H1 (cell line): ENCODE measurements around the gene SMNDC1. TPM values are rescaled to one million over a fixed set of nuclear protein-coding genes. Genes with fewer than 3 reads are reported as not detected.
"Not testable (repeated sequence)": the region's sequence is repeated elsewhere in the genome, so short reads cannot be mapped to it uniquely, and the experiment has no call there.

Source experiments
- CTCF ChIA-PET: fragments of 300-600 bp; sonication (Branson Sonifier 250); formaldehyde crosslinking; loops from one replicate; lab custom pipeline; 2021; ENCODE audit not compliant: partially characterized antibody; lab: Charles Lee
- POLR2A ChIA-PET: fragments of 300-600 bp; sonication (Branson Sonifier 250); formaldehyde crosslinking; loops from one replicate; lab custom pipeline; 2021; ENCODE audit warnings: inconsistent platforms; ENCODE audit not compliant: partially characterized antibody; lab: Charles Lee
- DNase-seq, 2 experiments: peaks; one replicate each; pipeline versions ENCODE4 v3.0.0 to v3.0.0-alpha.2; 2010 to 2022; ENCODE audit warnings: low spot score in 2 of 2, low read depth in 1 of 2, mixed read lengths in 1 of 2
- FAIRE-seq: peaks from 2 replicates; lab custom pipeline; 2011; peaks lifted over from hg19 to GRCh38; lab: Jason Lieb, UNC
- H2AFZ ChIP-seq: 2 replicates; pipeline ENCODE4 v1.8.1; 2012; ENCODE audit warnings: low read length, inconsistent platforms
- H2AK5ac ChIP-seq: 2 replicates; pipeline ENCODE4 v1.6.1; 2013; ENCODE audit warnings: low read depth, low read length
- H2BK120ac ChIP-seq: replicated peaks from 2 replicates; pipeline ENCODE3; 2013; ENCODE audit warnings: low read depth, low read length, inconsistent platforms
- H2BK12ac ChIP-seq: 2 replicates; pipeline ENCODE4 v1.6.1; 2013; ENCODE audit warnings: low read depth, low read length
- H2BK15ac ChIP-seq: 2 replicates; pipeline ENCODE4 v1.6.1; 2013; ENCODE audit warnings: low read length
- H2BK20ac ChIP-seq: 2 replicates; pipeline ENCODE4 v1.6.1; 2013; ENCODE audit warnings: low read length
- H2BK5ac ChIP-seq: 2 replicates; pipeline ENCODE4 v1.6.1; 2013; ENCODE audit warnings: low read depth, low read length
- H3K14ac ChIP-seq: 2 replicates; pipeline ENCODE4 v1.6.1; 2013; ENCODE audit warnings: inconsistent platforms; ENCODE audit not compliant: insufficient read length
- H3K18ac ChIP-seq: 2 replicates; pipeline ENCODE4 v1.6.1; 2013; ENCODE audit warnings: low read length; ENCODE audit errors: extremely low read depth
- H3K23ac ChIP-seq: 2 replicates; pipeline ENCODE4 v1.6.1; 2013; ENCODE audit warnings: inconsistent platforms; ENCODE audit not compliant: insufficient read length
- H3K23me2 ChIP-seq: 2 replicates; pipeline ENCODE4 v1.6.1; 2013; ENCODE audit warnings: low read depth, low read length
- H3K27ac ChIP-seq: 2 replicates; pipeline ENCODE4 v1.6.1; 2011; ENCODE audit warnings: low read depth, low read length, inconsistent platforms
- H3K27me3 ChIP-seq, 4 experiments: replicated peaks in 1 of 4; 1 replicate in 1 of 4; 2 replicates in 3 of 4; pipeline versions ENCODE4 v1.6.1 to v1.8.1; 2011 to 2013; ENCODE audit warnings: low read length in 3 of 4, mild to moderate bottlenecking in 3 of 4, inconsistent platforms in 2 of 4, mixed read lengths in 2 of 4, moderate library complexity in 1 of 4; ENCODE audit not compliant: control insufficient read depth in 3 of 4, insufficient read depth in 3 of 4; ENCODE audit errors: extremely low read depth in 1 of 4
- H3K36me3 ChIP-seq, 4 experiments: 2 replicates each; pipeline versions ENCODE4 v1.6.1 to v1.8.1; 2011 to 2013; ENCODE audit warnings: mild to moderate bottlenecking in 4 of 4, low read length in 3 of 4, moderate library complexity in 2 of 4, control low read depth in 1 of 4, inconsistent platforms in 1 of 4; ENCODE audit not compliant: insufficient read depth in 4 of 4, control insufficient read depth in 2 of 4
- H3K4ac ChIP-seq: replicated peaks from 2 replicates; pipeline ENCODE3; 2013; ENCODE audit warnings: low read length, low read depth, mixed read lengths, inconsistent platforms; ENCODE audit not compliant: insufficient read length
- H3K4me1 ChIP-seq, 4 experiments: replicated peaks in 1 of 4; 1 replicate in 1 of 4; 2 replicates in 3 of 4; pipeline versions ENCODE4 v1.6.1 to v1.8.1; 2011 to 2013; ENCODE audit warnings: low read length in 3 of 4, inconsistent platforms in 2 of 4, mixed read lengths in 1 of 4; ENCODE audit not compliant: insufficient read depth in 4 of 4, control insufficient read depth in 3 of 4
- H3K4me2 ChIP-seq, 2 experiments: 2 replicates each; pipeline versions ENCODE4 v1.6.1 to v1.8.1; 2011 to 2013; ENCODE audit warnings: low read depth in 2 of 2, low read length in 2 of 2, control low read depth in 1 of 2, inconsistent platforms in 1 of 2, mild to moderate bottlenecking in 1 of 2; ENCODE audit not compliant: insufficient read depth in 1 of 2
- H3K4me3 ChIP-seq, 4 experiments: fragments of 200-600, 300-600 bp in 1 of 4; sonication (generic), shearing (Covaris generic), sonication (Bioruptor Twin) in 1 of 4; 2 replicates each; pipeline versions ENCODE4 v1.5.1 to v1.8.1; 2011 to 2016; ENCODE audit warnings: low read length in 4 of 4, low read depth in 3 of 4, control low read depth in 2 of 4, inconsistent platforms in 2 of 4, mild to moderate bottlenecking in 2 of 4, mixed read lengths in 1 of 4, moderate library complexity in 1 of 4; ENCODE audit not compliant: insufficient read depth in 2 of 4; ENCODE audit errors: extremely low read depth in 1 of 4
- H3K56ac ChIP-seq: replicated peaks from 2 replicates; pipeline ENCODE3; 2013; ENCODE audit warnings: low read depth, mild to moderate bottlenecking, mixed read lengths, low read length, inconsistent platforms; ENCODE audit not compliant: insufficient read length
- H3K79me1 ChIP-seq: 2 replicates; pipeline ENCODE4 v1.6.1; 2013; ENCODE audit warnings: low read depth, low read length, control low read depth
- H3K79me2 ChIP-seq, 2 experiments: 2 replicates each; pipeline versions ENCODE4 v1.6.1 to v1.8.1; 2012 to 2013; ENCODE audit warnings: low read length in 2 of 2, mild to moderate bottlenecking in 2 of 2, inconsistent platforms in 1 of 2; ENCODE audit not compliant: insufficient read depth in 2 of 2, control insufficient read depth in 1 of 2
- H3K9ac ChIP-seq, 4 experiments: replicated peaks in 1 of 4; 1 replicate in 1 of 4; 2 replicates in 3 of 4; pipeline versions ENCODE4 v1.6.1 to v1.8.1; 2011 to 2013; ENCODE audit warnings: low read depth in 3 of 4, low read length in 3 of 4, control low read depth in 2 of 4, mild to moderate bottlenecking in 2 of 4, moderate library complexity in 2 of 4, inconsistent platforms in 1 of 4; ENCODE audit errors: extremely low read depth in 1 of 4
- H3K9me3 ChIP-seq, 2 experiments: 2 replicates each; pipeline versions ENCODE4 v1.6.1 to v1.8.1; 2012 to 2013; ENCODE audit warnings: mild to moderate bottlenecking in 2 of 2, moderate library complexity in 2 of 2, control low read depth in 1 of 2, inconsistent platforms in 1 of 2, low read depth in 1 of 2, low read length in 1 of 2, mixed read lengths in 1 of 2; ENCODE audit not compliant: insufficient read depth in 2 of 2
- H4K20me1 ChIP-seq, 2 experiments: replicated peaks in 1 of 2; 2 replicates each; pipeline versions ENCODE3 to v1.8.1; 2011 to 2013; ENCODE audit warnings: inconsistent platforms in 2 of 2, low read length in 2 of 2, mild to moderate bottlenecking in 1 of 2; ENCODE audit not compliant: insufficient read depth in 2 of 2, control insufficient read depth in 1 of 2
- H4K5ac ChIP-seq: 2 replicates; pipeline ENCODE4 v1.6.1; 2013; ENCODE audit warnings: low read length, low read depth, mixed read lengths, inconsistent platforms; ENCODE audit not compliant: insufficient read length
- H4K8ac ChIP-seq: 2 replicates; pipeline ENCODE4 v1.8.0; 2013; ENCODE audit warnings: mild to moderate bottlenecking, moderate library complexity, low read length, inconsistent platforms; ENCODE audit not compliant: insufficient read depth; ENCODE audit errors: extremely low read depth
- H4K91ac ChIP-seq: replicated peaks from 2 replicates; pipeline ENCODE3; 2013; ENCODE audit warnings: low read length, mixed read lengths, inconsistent platforms; ENCODE audit not compliant: insufficient read length
- WGBS, 2 experiments: shearing (Covaris generic) in 1 of 2; methylation state at CpG; one replicate each; pipeline versions ENCODE4 v1.1.6 to v1.1.7; 2013 to 2015; ENCODE audit warnings: low lambda C conversion rate in 2 of 2, mixed read lengths in 2 of 2, inconsistent platforms in 1 of 2, low coverage in 1 of 2, missing lambda C conversion rate in 1 of 2; ENCODE audit not compliant: insufficient replicate concordance in 2 of 2, insufficient coverage in 1 of 2, insufficient read length in 1 of 2; ENCODE audit errors: extremely low coverage in 1 of 2, missing lambda C conversion rate in 1 of 2; 5-methylcytosine and 5-hydroxymethylcytosine counted together
- polyA plus RNA-seq, 7 experiments: library from polyadenylated mRNA; depleted of rRNA in 3 of 7; stranded (reverse) in 5 of 7; unstranded in 2 of 7; fragments of >200 nt in 5 of 7; fragments of 200-250 nt in 2 of 7; gene quantifications; 1 replicate in 5 of 7; 2 replicates in 1 of 7; 4 replicates in 1 of 7; pipeline versions ENCODE4 v1.2.1 to v1.2.3, GENCODE V29; 2011 to 2013; ENCODE audit warnings: missing spikeins in 2 of 7, mixed read lengths in 2 of 7
- total RNA-seq: library from RNA; stranded (reverse); fragmentation: NEBNext Ultra II Directional; extraction: Animal tissue kit (Norgen Biotek cat#: 25700); gene quantifications from 2 replicates; pipeline ENCODE4 v1.2.1, GENCODE V29; 2021

Gene SMNDC1
- total and polyA plus RNA-seq, 2 of the 8 experiments (the other 6 are each of a cell fraction or from before 2014, with no cell fraction given): 8.1 to 48.6 TPM

DNA sequence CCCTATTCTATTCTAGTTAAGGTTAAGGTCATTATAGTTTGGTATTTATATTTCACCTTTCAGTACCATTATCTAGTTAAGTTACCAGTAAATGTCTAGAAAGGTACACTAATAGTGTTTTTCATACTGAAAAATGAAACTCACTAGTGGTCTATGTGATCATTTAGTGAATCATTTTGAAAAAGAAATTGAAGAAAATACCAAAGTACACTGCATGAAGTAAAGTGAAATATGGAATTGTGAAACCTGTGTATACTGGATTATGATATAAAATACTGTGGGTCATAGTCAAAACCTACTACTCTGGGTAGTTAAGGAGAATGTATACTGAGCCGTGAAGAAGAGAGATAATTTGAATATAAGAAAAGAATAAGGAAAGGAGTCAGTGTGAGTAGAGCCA lies 53.3 kb downstream of the SMNDC1 start:
- CTCF ChIA-PET: interaction anchor here (1.6 to 2.1 kb wide), 2 partner anchors 28 to 44 kb away, joined by 7 read pairs; partner anchors contain the start of gene MXI1
- not testable (repeated sequence) for H3K27me3 ChIP-seq, H4K91ac ChIP-seq

GRCh38 chr10:110249489-110249888 lies 55.2 kb downstream of the SMNDC1 start:
- H3K4me1 ChIP-seq, H3K56ac ChIP-seq, H3K23ac ChIP-seq, H3K36me3 ChIP-seq, H2AFZ ChIP-seq, H4K8ac ChIP-seq, H3K23me2 ChIP-seq, H2BK20ac ChIP-seq, H2BK15ac ChIP-seq, H2BK5ac ChIP-seq, H3K18ac ChIP-seq, H3K9ac ChIP-seq, DNase-seq, H2BK120ac ChIP-seq, H3K4me2 ChIP-seq, H4K91ac ChIP-seq, H3K79me1 ChIP-seq, FAIRE-seq, H3K27ac ChIP-seq, H3K79me2 ChIP-seq, H3K9me3 ChIP-seq, H3K4me3 ChIP-seq, H3K27me3 ChIP-seq, H4K20me1 ChIP-seq, H3K4ac ChIP-seq, H2BK12ac ChIP-seq, H4K5ac ChIP-seq, H3K14ac ChIP-seq, POLR2A ChIA-PET, H2AK5ac ChIP-seq: not testable (repeated sequence)
- CTCF ChIA-PET: interaction anchor here (0.8 to 1.2 kb wide), 2 partner anchors 87 to 257 kb away, joined by 3 to 4 read pairs; no protein-coding TSS in a partner anchor
- WGBS, 2 experiments: 86% methylated on average over 1 of the region's 1 CpG; no CpG with 5 or more reads in 1 of the 2 experiments

More for the DNA sequence above, 53.3 kb downstream of the SMNDC1 start:
- H2BK20ac ChIP-seq, H2BK12ac ChIP-seq, H3K23ac ChIP-seq, H3K9me3 ChIP-seq, H3K9ac ChIP-seq, H3K4me3 ChIP-seq, H3K14ac ChIP-seq, H3K79me2 ChIP-seq, DNase-seq, H3K56ac ChIP-seq, H2BK5ac ChIP-seq, H4K5ac ChIP-seq, H4K20me1 ChIP-seq, H2BK15ac ChIP-seq, H2AFZ ChIP-seq, H3K23me2 ChIP-seq, H3K79me1 ChIP-seq, H3K27ac ChIP-seq, H3K18ac ChIP-seq, H2AK5ac ChIP-seq, H2BK120ac ChIP-seq, H4K8ac ChIP-seq, H3K4me2 ChIP-seq, H3K4me1 ChIP-seq, H3K36me3 ChIP-seq, FAIRE-seq, H3K4ac ChIP-seq: not testable (repeated sequence)
- POLR2A ChIA-PET: interaction anchor here (0.7 kb wide), 1 partner anchor 11 kb away, joined by 3 read pairs; no protein-coding TSS in a partner anchor
- WGBS, 2 experiments: 75 to 100% methylated on average over 1 of the region's 1 CpG
